K562 (cell line): ENCODE data around the gene DNAJB7. TPM values are rescaled to one million over a fixed set of nuclear protein-coding genes. Genes with fewer than 3 reads are reported as not detected.

Experiments
- ATF3 ChIP-seq, 2 experiments: fragments of 450-650 bp in 1 of 2; sonication (generic) in 1 of 2; formaldehyde crosslinking in 1 of 2; IDR thresholded peaks in 1 of 2; conservative IDR thresholded peaks in 1 of 2; 2 replicates each; pipeline versions ENCODE4 v1.6.1 to v1.8.1; 2016 to 2023; ENCODE audit warnings: mild to moderate bottlenecking in 2 of 2, moderate library complexity in 2 of 2, inconsistent platforms in 1 of 2, missing genetic modification reagents in 1 of 2
- BMI1 ChIP-seq: fragments of 150-350 bp; IDR thresholded peaks from 2 replicates; pipeline ENCODE4 v1.6.1; 2014; ENCODE audit warnings: low read length
- CBX2 ChIP-seq: fragments of 200-600 bp; sonication (generic); IDR thresholded peaks from one replicate; pipeline ENCODE4 v1.6.1; 2012; ENCODE audit warnings: mild to moderate bottlenecking, low read length, inconsistent platforms; ENCODE audit not compliant: insufficient read depth, poor library complexity, severe bottlenecking
- CBX5 ChIP-seq: IDR thresholded peaks from 2 replicates; pipeline ENCODE4 v1.6.1; 2014; ENCODE audit warnings: low read depth, borderline replicate concordance
- EZH2 ChIP-seq: IDR thresholded peaks from 2 replicates; pipeline ENCODE4 v1.6.1; 2012; ENCODE audit warnings: low read depth, mild to moderate bottlenecking, inconsistent platforms, low read length, borderline replicate concordance
- FOSL1 ChIP-seq: fragments of 200-800 bp; sonication (Bioruptor generic); conservative IDR thresholded peaks from 2 replicates; pipeline ENCODE4 v1.6.1; 2016; ENCODE audit warnings: missing genetic modification characterization, missing compliant biosample characterization
- FOXJ2 ChIP-seq: fragments of 200-800 bp; sonication (Bioruptor generic); IDR thresholded peaks from 2 replicates; pipeline ENCODE4 v1.6.1; 2016; ENCODE audit warnings: missing genetic modification characterization, missing compliant biosample characterization
- ID3 ChIP-seq, 2 experiments: fragments of 250-450 bp in 1 of 2; fragments of 450-650 bp in 1 of 2; sonication (Bioruptor Pico) in 1 of 2; IDR thresholded peaks; 2 replicates each; pipeline versions ENCODE4 v1.6.1 to v1.8.0; 2016 to 2021; ENCODE audit warnings: mild to moderate bottlenecking in 2 of 2, moderate library complexity in 2 of 2, missing compliant biosample characterization in 1 of 2, missing genetic modification characterization in 1 of 2
- KLF10 ChIP-seq: fragments of 250-450 bp; sonication (Bioruptor Pico); IDR thresholded peaks from 2 replicates; pipeline ENCODE4 v1.6.1; 2021; ENCODE audit warnings: matching md5 sums
- MBD2 ChIP-seq: sonication (generic); IDR thresholded peaks from 2 replicates; pipeline ENCODE4 v1.6.1; 2016; ENCODE audit warnings: low read depth, borderline replicate concordance
- PYGO2 ChIP-seq: fragments of 450-650 bp; IDR thresholded peaks from 2 replicates; pipeline ENCODE4 v1.6.1; 2016; ENCODE audit warnings: mild to moderate bottlenecking, missing genetic modification characterization, moderate library complexity, missing compliant biosample characterization
- SMAD3 ChIP-seq: fragments of 450-650 bp; formaldehyde crosslinking; conservative IDR thresholded peaks from 2 replicates; pipeline ENCODE4 v1.4.0; 2020; ENCODE audit warnings: mild to moderate bottlenecking
- TAF15 ChIP-seq: fragments of 200-400 bp; formaldehyde crosslinking; IDR thresholded peaks from 2 replicates; pipeline ENCODE4 v1.6.1; 2017; ENCODE audit warnings: mild to moderate bottlenecking, low read depth, low read length, moderate library complexity
- TARDBP ChIP-seq: fragments of 450-650 bp; IDR thresholded peaks from 2 replicates; pipeline ENCODE4 v1.6.1; 2016
- TCF3 ChIP-seq: sonication (generic); formaldehyde crosslinking; IDR thresholded peaks from 2 replicates; pipeline ENCODE4 v1.4.0; 2020; ENCODE audit warnings: mild to moderate bottlenecking, missing genetic modification reagents
- TCFL5 ChIP-seq: fragments of 250-450 bp; sonication (Bioruptor Pico); conservative IDR thresholded peaks from 2 replicates; pipeline ENCODE4 v1.6.1; 2021; ENCODE audit warnings: mild to moderate bottlenecking, moderate library complexity, matching md5 sums
- TRIM24 ChIP-seq, 2 experiments: fragments of 450-650 bp; IDR thresholded peaks; 2 replicates each; pipeline ENCODE4 v1.6.1; 2016
- ZBED1 ChIP-seq: IDR thresholded peaks from 2 replicates; pipeline ENCODE4 v1.6.1; 2014
- ZBTB12 ChIP-seq: fragments of 250-450 bp; sonication (Bioruptor Pico); IDR thresholded peaks from 2 replicates; pipeline ENCODE4 v1.4.0; 2020
- ZNF347 ChIP-seq: fragments of 450-650 bp; formaldehyde crosslinking; IDR thresholded peaks from 2 replicates; pipeline ENCODE4 v1.4.0; 2020; ENCODE audit warnings: low read depth, mild to moderate bottlenecking, moderate library complexity
- ZNF431 ChIP-seq: sonication (generic); formaldehyde crosslinking; IDR thresholded peaks from 2 replicates; pipeline ENCODE4 v1.8.0; 2022; ENCODE audit warnings: mild to moderate bottlenecking, missing genetic modification reagents
- ZNF561 ChIP-seq: fragments of 450-650 bp; formaldehyde crosslinking; conservative IDR thresholded peaks from 2 replicates; pipeline ENCODE4 v1.4.0; 2020; ENCODE audit warnings: mild to moderate bottlenecking, moderate library complexity
- polyA plus RNA-seq, 8 experiments: library from polyadenylated mRNA; depleted of rRNA in 4 of 8; stranded (reverse) in 5 of 8; unstranded in 3 of 8; fragments of >200 nt; fragmentation: Nextera tagmentation in 2 of 8; fragmentation: Illumina TruSeq in 1 of 8; extraction: Ambion mirVana in 2 of 8; extraction: Trizol in 1 of 8; gene quantifications; 2 replicates each; pipeline versions ENCODE4 v1.2.1 to v1.2.3, GENCODE V29; 2011 to 2014; ENCODE audit warnings: inconsistent platforms in 1 of 8, missing spikeins in 1 of 8
- total RNA-seq, 7 experiments: library from RNA; depleted of rRNA in 6 of 7; stranded (reverse); fragments of >200 nt in 6 of 7; fragmentation: Illumina TruSeq in 2 of 7; extraction: Trizol in 2 of 7; gene quantifications; 2 replicates each; pipeline versions ENCODE4 v1.2.1 to v1.2.3, GENCODE V29; 2011 to 2021; ENCODE audit warnings: low replicate concordance in 1 of 7
- TF ChIP-seq, protein P1 (sequence below): sonication (generic); formaldehyde crosslinking; IDR thresholded peaks from 2 replicates; pipeline ENCODE4 v1.5.0; 2020; ENCODE audit warnings: missing genetic modification reagents
- TF ChIP-seq, protein P2 (sequence below): fragments of 250-450 bp; sonication (Bioruptor Pico); IDR thresholded peaks from 2 replicates; pipeline ENCODE4 v1.9.0; 2021; ENCODE audit warnings: mild to moderate bottlenecking
- TF ChIP-seq, protein P3 (sequence below): sonication (generic); formaldehyde crosslinking; IDR thresholded peaks from 2 replicates; pipeline ENCODE4 v1.8.1; 2023; ENCODE audit warnings: mild to moderate bottlenecking, missing genetic modification reagents

DNAJB7 gene
- total and polyA plus RNA-seq, 9 of the 15 experiments (the other 6 are each of a cell fraction or from before 2014, with no cell fraction given), result 0.13 to 0.21 TPM; not detected in 7

DNA sequence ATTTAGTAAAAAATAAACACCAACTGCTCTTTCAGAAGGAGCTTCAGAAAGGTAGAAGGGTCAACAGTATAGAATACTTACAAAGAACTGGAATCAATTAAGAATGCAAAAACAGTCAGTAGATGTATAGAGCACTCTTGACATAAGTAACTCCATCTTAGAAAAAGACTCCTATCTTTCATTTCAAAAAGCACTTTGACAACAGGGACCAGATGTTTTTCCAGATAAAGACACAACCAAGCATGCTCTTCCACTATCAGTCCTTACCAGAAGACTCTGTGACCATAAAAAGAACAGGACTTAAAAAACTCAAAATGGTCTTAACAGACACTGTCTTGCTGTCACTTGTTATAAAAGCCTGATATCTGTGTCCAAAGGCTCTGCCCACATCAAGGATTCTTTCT, 48.0 kb downstream of the DNAJB7 start (continued):
- TF ChIP-seq ATF3 (IDR thresholded peaks at IDR 0.05) (no peak; the same call in 1 of the 2 replicates), ATF3 (CRISPR knock-in tag; conservative IDR thresholded peaks at IDR 0.05) (no peak), TCFL5 (CRISPR knock-in tag) (peak; percentile 99), ZBTB12 (peak; percentile 95), CBX5 (no peak), ID3 (CRISPR knock-in tag; IDR thresholded peaks at IDR 0.05) (peak; percentile 99), ID3 (tag; IDR thresholded peaks at IDR 0.05) (peak; percentile 100), ZNF561 (CRISPR knock-in tag) (peak; percentile 97), FOSL1 (peak; percentile 82), ZBED1 (no peak), SMAD3 (peak; percentile 100), TAF15 (no peak), ZNF431 (CRISPR knock-in tag) (no peak), BMI1 (no peak), EZH2 (no peak), TARDBP (peak; percentile 73; the same call in 1 of the 2 replicates), FOXJ2 (tag) (peak; percentile 95), TCF3 (CRISPR knock-in tag) (peak; percentile 96), CBX2 (no peak), KLF10 (CRISPR knock-in tag) (peak; percentile 87; the same call in 1 of the 2 replicates), PYGO2 (tag) (peak; percentile 99), ZNF347 (peak; percentile 97), TRIM24 (IDR thresholded peaks at IDR 0.05) (peak; percentile 86 to 92), MBD2 (peak; percentile 58; the same call in 1 of the 2 replicates)
- TF ChIP-seq, protein P1, sequence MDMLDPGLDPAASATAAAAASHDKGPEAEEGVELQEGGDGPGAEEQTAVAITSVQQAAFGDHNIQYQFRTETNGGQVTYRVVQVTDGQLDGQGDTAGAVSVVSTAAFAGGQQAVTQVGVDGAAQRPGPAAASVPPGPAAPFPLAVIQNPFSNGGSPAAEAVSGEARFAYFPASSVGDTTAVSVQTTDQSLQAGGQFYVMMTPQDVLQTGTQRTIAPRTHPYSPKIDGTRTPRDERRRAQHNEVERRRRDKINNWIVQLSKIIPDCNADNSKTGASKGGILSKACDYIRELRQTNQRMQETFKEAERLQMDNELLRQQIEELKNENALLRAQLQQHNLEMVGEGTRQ (CRISPR knock-in tag), result no peak
- TF ChIP-seq, protein P2, sequence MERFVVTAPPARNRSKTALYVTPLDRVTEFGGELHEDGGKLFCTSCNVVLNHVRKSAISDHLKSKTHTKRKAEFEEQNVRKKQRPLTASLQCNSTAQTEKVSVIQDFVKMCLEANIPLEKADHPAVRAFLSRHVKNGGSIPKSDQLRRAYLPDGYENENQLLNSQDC (CRISPR knock-in tag), result peak; percentile 95
- TF ChIP-seq, protein P3, sequence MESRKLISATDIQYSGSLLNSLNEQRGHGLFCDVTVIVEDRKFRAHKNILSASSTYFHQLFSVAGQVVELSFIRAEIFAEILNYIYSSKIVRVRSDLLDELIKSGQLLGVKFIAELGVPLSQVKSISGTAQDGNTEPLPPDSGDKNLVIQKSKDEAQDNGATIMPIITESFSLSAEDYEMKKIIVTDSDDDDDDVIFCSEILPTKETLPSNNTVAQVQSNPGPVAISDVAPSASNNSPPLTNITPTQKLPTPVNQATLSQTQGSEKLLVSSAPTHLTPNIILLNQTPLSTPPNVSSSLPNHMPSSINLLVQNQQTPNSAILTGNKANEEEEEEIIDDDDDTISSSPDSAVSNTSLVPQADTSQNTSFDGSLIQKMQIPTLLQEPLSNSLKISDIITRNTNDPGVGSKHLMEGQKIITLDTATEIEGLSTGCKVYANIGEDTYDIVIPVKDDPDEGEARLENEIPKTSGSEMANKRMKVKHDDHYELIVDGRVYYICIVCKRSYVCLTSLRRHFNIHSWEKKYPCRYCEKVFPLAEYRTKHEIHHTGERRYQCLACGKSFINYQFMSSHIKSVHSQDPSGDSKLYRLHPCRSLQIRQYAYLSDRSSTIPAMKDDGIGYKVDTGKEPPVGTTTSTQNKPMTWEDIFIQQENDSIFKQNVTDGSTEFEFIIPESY, result no peak
